SK-N-SH (cell line): Measurements from ENCODE around the gene IGSF11. TPM values are rescaled to one million over a fixed set of nuclear protein-coding genes. Genes with fewer than 3 reads are reported as not detected.

Source experiments
- CTCF ChIA-PET: fragments of 300-600, 350-600 bp; formaldehyde crosslinking; extraction: SDS; loops from one replicate; lab custom pipeline; 2021; lab: Yijun Ruan, JAX
- POLR2A ChIA-PET: fragments of 350-600 bp; sonication (Branson Sonifier 250); formaldehyde crosslinking; extraction: SDS; loops from one replicate; lab custom pipeline; 2020; ENCODE audit warnings: antibody characterized with exemption, inconsistent platforms; lab: Yijun Ruan, JAX
- DNase-seq: peaks from one replicate; pipeline ENCODE4 v3.0.0; 2012
- H2AFZ ChIP-seq: fragments of 200-600 bp; sonication (generic); 2 replicates; pipeline ENCODE4 v1.8.1; 2016; ENCODE audit warnings: antibody characterized with exemption, mild to moderate bottlenecking, low read depth
- H3F3A ChIP-seq: fragments of 200-600 bp; sonication (generic); replicated peaks from 2 replicates; pipeline ENCODE3; 2016; ENCODE audit warnings: antibody characterized with exemption, mild to moderate bottlenecking; ENCODE audit not compliant: insufficient read depth
- H3K27ac ChIP-seq, 2 experiments: fragments of 200-500 bp in 1 of 2; fragments of 200-600 bp in 1 of 2; sonication (Bioruptor generic) in 1 of 2; sonication (generic), shearing (Covaris generic) in 1 of 2; 2 replicates each; pipeline versions ENCODE4 v1.5.1 to v1.6.1; 2014 to 2016; ENCODE audit warnings: low read depth in 2 of 2, inconsistent platforms in 1 of 2, low read length in 1 of 2, mild to moderate bottlenecking in 1 of 2, mixed read lengths in 1 of 2
- H3K27me3 ChIP-seq: fragments of 200-600 bp; sonication (generic), shearing (Covaris generic); 2 replicates; pipeline ENCODE4 v1.6.1; 2016; ENCODE audit warnings: mixed run types; ENCODE audit not compliant: insufficient read depth
- H3K36me3 ChIP-seq, 2 experiments: fragments of 200-500 bp in 1 of 2; fragments of 200-600 bp in 1 of 2; sonication (Bioruptor generic) in 1 of 2; sonication (generic) in 1 of 2; replicated peaks in 1 of 2; 2 replicates each; pipeline versions ENCODE3 to v1.5.1; 2014 to 2016; ENCODE audit warnings: low read length in 1 of 2, mild to moderate bottlenecking in 1 of 2; ENCODE audit not compliant: insufficient read depth in 2 of 2, control insufficient read depth in 1 of 2
- H3K4me1 ChIP-seq, 2 experiments: fragments of 200-500 bp in 1 of 2; fragments of 200-600 bp in 1 of 2; sonication (Bioruptor generic) in 1 of 2; sonication (generic), shearing (Covaris generic) in 1 of 2; 2 replicates each; pipeline versions ENCODE4 v1.5.1 to v1.6.1; 2014 to 2016; ENCODE audit warnings: low read depth in 1 of 2, low read length in 1 of 2, mixed run types in 1 of 2; ENCODE audit not compliant: insufficient read depth in 2 of 2, control insufficient read depth in 1 of 2
- H3K4me2 ChIP-seq: fragments of 200-600 bp; sonication (generic), shearing (Covaris generic); 2 replicates; pipeline ENCODE4 v1.6.1; 2017; ENCODE audit warnings: mixed run types
- H3K4me3 ChIP-seq, 2 experiments: fragments of 200-500 bp in 1 of 2; fragments of 200-600 bp in 1 of 2; sonication (Bioruptor generic) in 1 of 2; sonication (generic), shearing (Covaris generic) in 1 of 2; 2 replicates each; pipeline versions ENCODE4 v1.5.1 to v1.8.1; 2014 to 2016; ENCODE audit warnings: low read depth in 2 of 2, inconsistent platforms in 1 of 2, low read length in 1 of 2, mild to moderate bottlenecking in 1 of 2, mixed read lengths in 1 of 2, moderate library complexity in 1 of 2
- H3K79me2 ChIP-seq: fragments of 200-600 bp; sonication (generic); 2 replicates; pipeline ENCODE4 v1.8.1; 2017; ENCODE audit warnings: mild to moderate bottlenecking; ENCODE audit not compliant: insufficient read depth
- H3K9ac ChIP-seq: fragments of 200-600 bp; sonication (generic); 2 replicates; pipeline ENCODE4 v1.6.1; 2017; ENCODE audit warnings: mixed run types
- H3K9me2 ChIP-seq: fragments of 200-600 bp; sonication (generic); 2 replicates; pipeline ENCODE4 v1.6.1; 2017; ENCODE audit warnings: mixed run types
- H3K9me3 ChIP-seq: fragments of 200-600 bp; sonication (generic); 2 replicates; pipeline ENCODE4 v1.6.1; 2017; ENCODE audit warnings: mixed run types, mild to moderate bottlenecking, moderate library complexity
- H4K20me1 ChIP-seq: fragments of 200-600 bp; sonication (generic); 2 replicates; pipeline ENCODE4 v1.6.1; 2017; ENCODE audit warnings: mild to moderate bottlenecking, mixed run types; ENCODE audit not compliant: insufficient read depth
- ELF1 ChIP-seq: IDR thresholded peaks from 2 replicates; pipeline ENCODE4 v1.4.0; 2012
- EP300 ChIP-seq, 2 experiments: IDR thresholded peaks; 2 replicates each; pipeline versions ENCODE4 v1.4.0 to v1.6.1; 2012; ENCODE audit warnings: borderline replicate concordance in 1 of 2, low read depth in 1 of 2, low read length in 1 of 2
- EZH2phosphoT487 ChIP-seq: fragments of 200-600 bp; sonication (generic); IDR thresholded peaks from 2 replicates; pipeline ENCODE4 v1.6.1; 2017; ENCODE audit warnings: low read depth, mixed run types, mild to moderate bottlenecking, antibody characterized with exemption, moderate library complexity, borderline replicate concordance
- FOSL2 ChIP-seq: IDR thresholded peaks from 2 replicates; pipeline ENCODE4 v1.4.0; 2012; ENCODE audit warnings: low read depth, mild to moderate bottlenecking, moderate library complexity, borderline replicate concordance
- FOXM1 ChIP-seq: IDR thresholded peaks from 2 replicates; pipeline ENCODE4 v1.4.0; 2012; ENCODE audit warnings: low read depth, mild to moderate bottlenecking
- GABPA ChIP-seq: IDR thresholded peaks from 2 replicates; pipeline ENCODE4 v1.4.0; 2012; ENCODE audit warnings: low read depth, mild to moderate bottlenecking
- IRF3 ChIP-seq: fragments of 150-350 bp; IDR thresholded peaks from 2 replicates; pipeline ENCODE4 v1.6.1; 2016; ENCODE audit warnings: mild to moderate bottlenecking, low read depth, low read length
- MEF2A ChIP-seq: IDR thresholded peaks from 2 replicates; pipeline ENCODE4 v1.4.0; 2012; ENCODE audit warnings: low read depth, borderline replicate concordance
- MXI1 ChIP-seq: IDR thresholded peaks from 2 replicates; pipeline ENCODE4 v1.6.1; 2012; ENCODE audit warnings: mild to moderate bottlenecking, low read depth, low read length, improper control_type of control experiment
- NFIC ChIP-seq: IDR thresholded peaks from 2 replicates; pipeline ENCODE4 v1.4.0; 2012; ENCODE audit warnings: borderline replicate concordance
- NRF1 ChIP-seq: IDR thresholded peaks from 2 replicates; pipeline ENCODE4 v1.6.1; 2012; ENCODE audit warnings: low read depth, mild to moderate bottlenecking, low read length
- REST ChIP-seq: IDR thresholded peaks from 2 replicates; pipeline ENCODE4 v1.6.1; 2012; ENCODE audit warnings: mild to moderate bottlenecking, low read depth, low read length, moderate library complexity
- RXRA ChIP-seq: IDR thresholded peaks from 2 replicates; pipeline ENCODE4 v1.4.0; 2012; ENCODE audit warnings: low read depth, mild to moderate bottlenecking, borderline replicate concordance
- SMC3 ChIP-seq: IDR thresholded peaks from 2 replicates; pipeline ENCODE4 v1.6.1; 2012; ENCODE audit warnings: low read depth, low read length, improper control_type of control experiment
- TCF12 ChIP-seq: IDR thresholded peaks from 2 replicates; pipeline ENCODE4 v1.4.0; 2012
- YY1 ChIP-seq: IDR thresholded peaks from 2 replicates; pipeline ENCODE4 v1.4.0; 2012; ENCODE audit warnings: low read depth, mild to moderate bottlenecking
- WGBS: methylation state at CpG from one replicate; pipeline ENCODE4 v1.1.6; 2017; ENCODE audit warnings: low lambda C conversion rate; 5-methylcytosine and 5-hydroxymethylcytosine counted together
- polyA plus RNA-seq, 3 experiments: library from polyadenylated mRNA; depleted of rRNA; stranded (reverse); fragments of >200 nt; gene quantifications; 2 replicates each; pipeline ENCODE4 v1.2.3, GENCODE V29; 2012
- TF ChIP-seq, protein P1 (sequence below): fragments of 150-350 bp; IDR thresholded peaks from 2 replicates; pipeline ENCODE4 v1.6.1; 2017; ENCODE audit warnings: antibody characterized with exemption, low read length, low read depth, borderline replicate concordance

Gene IGSF11
- polyA plus RNA-seq, 1 of the 3 experiments (the other 2 are of a cell fraction), result 0.07 TPM

DNA sequence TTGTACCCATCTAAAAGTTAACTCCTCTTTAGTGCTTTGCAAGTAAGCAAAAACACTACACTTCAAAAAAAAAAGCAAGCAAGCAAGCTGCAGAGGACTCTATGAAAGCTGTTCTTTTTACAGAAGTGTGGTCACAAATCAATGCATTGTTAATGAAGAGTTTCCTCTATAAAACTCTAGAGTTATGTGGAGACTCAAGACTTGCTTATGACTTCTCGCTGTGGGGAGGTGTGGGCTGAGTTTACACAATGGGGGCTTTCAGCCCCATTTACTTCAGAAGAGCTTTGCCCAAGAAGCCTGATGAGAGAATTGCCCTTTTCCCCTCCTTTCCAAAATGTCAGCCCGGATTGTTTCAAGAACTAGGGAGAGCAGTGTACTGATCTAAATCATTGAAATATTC, 144.4 kb downstream of the IGSF11 start (continued):
- TF ChIP-seq RXRA (no peak), GABPA (no peak), ELF1 (no peak), SMC3 (no peak), TCF12 (no peak), REST (no peak), EZH2phosphoT487 (no peak)

- no peak overlapping the region for H3K27ac ChIP-seq
- H3K79me2 ChIP-seq, result no peaks in the 10 kb centered on the region
- H3K9me2 ChIP-seq, result no peaks in the 10 kb centered on the region
- ChIA-PET CTCF (interaction anchor here (1.0 to 3.8 kb wide), 4 partner anchors 7 to 209 kb away, joined by 3 to 26 read pairs (median 4); partner anchors contain the start of gene IGSF11), POLR2A (no interaction called here)
- no peak overlapping the region for H3K4me2 ChIP-seq
- no peaks in the 10 kb centered on the region for H3F3A ChIP-seq
- H4K20me1 ChIP-seq, result no peaks in the 10 kb centered on the region
- H3K9ac ChIP-seq, result no peak overlapping the region
- H3K36me3 ChIP-seq, result no peaks in the 10 kb centered on the region
- no peak for TF ChIP-seq YY1
- TF ChIP-seq FOSL2, result no peak
- TF ChIP-seq, all 33 proteins: peak for 0
- Histone ChIP-seq H3K9me3 (no peaks in the 10 kb centered on the region), H2AFZ (no peak overlapping the region), H3K27me3 (no peaks in the 10 kb centered on the region), H3K4me3 (no peak overlapping the region), H3K4me1 (no peaks in the 10 kb centered on the region)
- no peak for DNase-seq
These were observed 145.0 kb downstream of the IGSF11 start for GRCh38 chr3:118889691-118890090.

GRCh38 chr3:118886708-118887107, 147.9 kb downstream of the IGSF11 start:
- 37% methylated on average over 3 of the region's 3 CpGs for WGBS
- Histone ChIP-seq H3K36me3 (no peaks in the 10 kb centered on the region), H2AFZ (no peak overlapping the region), H4K20me1 (no peaks in the 10 kb centered on the region), H3K4me1 (no peaks in the 10 kb centered on the region), H3K4me3 (no peak overlapping the region), H3K79me2 (no peaks in the 10 kb centered on the region), H3K9ac (no peak overlapping the region), H3F3A (no peaks in the 10 kb centered on the region), H3K27me3 (no peaks in the 10 kb centered on the region), H3K9me2 (no peaks in the 10 kb centered on the region), H3K27ac (no peak overlapping the region), H3K4me2 (no peak overlapping the region), H3K9me3 (no peaks in the 10 kb centered on the region)
- no peak for DNase-seq
- no peak for TF ChIP-seq IRF3
- TF ChIP-seq, protein P1, sequence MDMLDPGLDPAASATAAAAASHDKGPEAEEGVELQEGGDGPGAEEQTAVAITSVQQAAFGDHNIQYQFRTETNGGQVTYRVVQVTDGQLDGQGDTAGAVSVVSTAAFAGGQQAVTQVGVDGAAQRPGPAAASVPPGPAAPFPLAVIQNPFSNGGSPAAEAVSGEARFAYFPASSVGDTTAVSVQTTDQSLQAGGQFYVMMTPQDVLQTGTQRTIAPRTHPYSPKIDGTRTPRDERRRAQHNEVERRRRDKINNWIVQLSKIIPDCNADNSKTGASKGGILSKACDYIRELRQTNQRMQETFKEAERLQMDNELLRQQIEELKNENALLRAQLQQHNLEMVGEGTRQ, result no peak
- no peak for TF ChIP-seq EZH2phosphoT487
- no peak for TF ChIP-seq FOXM1
- no peak for TF ChIP-seq NFIC
- TF ChIP-seq MEF2A, result no peak
- TF ChIP-seq EP300 (IDR thresholded peaks at IDR 0.05; ENCODE audit: borderline replicate concordance in 1 of 2, low read depth in 1 of 2, low read length in 1 of 2), result no peak
- TF ChIP-seq MXI1, result no peak
- no peak for TF ChIP-seq NRF1
- ChIA-PET CTCF (interaction anchor here (2.5 to 16.0 kb wide), 3 partner anchors 8 to 207 kb away, joined by 12 to 521 read pairs (median 432); partner anchors contain the start of gene IGSF11), POLR2A (no interaction called here)
